GM12875 (cell line): Measurements from ENCODE around the gene SEMA4D.

Source experiments
- H3K4me3 ChIP-seq: one replicate; pipeline ENCODE4 v1.5.1; 2011; ENCODE audit warnings: low read depth, low read length, control low read depth
- TF ChIP-seq, protein P1 (sequence below): IDR thresholded peaks from 2 replicates; pipeline ENCODE4 v1.5.1; 2011; ENCODE audit warnings: low read depth, mild to moderate bottlenecking, control low read depth, inconsistent platforms, low read length, moderate library complexity, borderline replicate concordance; ENCODE audit not compliant: insufficient read depth

The SEMA4D gene

GRCh38 chr9:89395931-89396710 lies 101.8 kb downstream of the SEMA4D start:
- TF ChIP-seq, protein P1, sequence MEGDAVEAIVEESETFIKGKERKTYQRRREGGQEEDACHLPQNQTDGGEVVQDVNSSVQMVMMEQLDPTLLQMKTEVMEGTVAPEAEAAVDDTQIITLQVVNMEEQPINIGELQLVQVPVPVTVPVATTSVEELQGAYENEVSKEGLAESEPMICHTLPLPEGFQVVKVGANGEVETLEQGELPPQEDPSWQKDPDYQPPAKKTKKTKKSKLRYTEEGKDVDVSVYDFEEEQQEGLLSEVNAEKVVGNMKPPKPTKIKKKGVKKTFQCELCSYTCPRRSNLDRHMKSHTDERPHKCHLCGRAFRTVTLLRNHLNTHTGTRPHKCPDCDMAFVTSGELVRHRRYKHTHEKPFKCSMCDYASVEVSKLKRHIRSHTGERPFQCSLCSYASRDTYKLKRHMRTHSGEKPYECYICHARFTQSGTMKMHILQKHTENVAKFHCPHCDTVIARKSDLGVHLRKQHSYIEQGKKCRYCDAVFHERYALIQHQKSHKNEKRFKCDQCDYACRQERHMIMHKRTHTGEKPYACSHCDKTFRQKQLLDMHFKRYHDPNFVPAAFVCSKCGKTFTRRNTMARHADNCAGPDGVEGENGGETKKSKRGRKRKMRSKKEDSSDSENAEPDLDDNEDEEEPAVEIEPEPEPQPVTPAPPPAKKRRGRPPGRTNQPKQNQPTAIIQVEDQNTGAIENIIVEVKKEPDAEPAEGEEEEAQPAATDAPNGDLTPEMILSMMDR, result no peak
- no peak overlapping the region for H3K4me3 ChIP-seq

- TF ChIP-seq, protein P1, result no peak
- no peak overlapping the region for H3K4me3 ChIP-seq
Measured at GRCh38 chr9:89394412-89394811, 103.5 kb downstream of the SEMA4D start.

GRCh38 chr9:89391585-89391984 lies 106.3 kb downstream of the SEMA4D start:
- TF ChIP-seq, protein P1, result no peak
- no peak overlapping the region for H3K4me3 ChIP-seq

GRCh38 chr9:89390578-89391116 lies 107.3 kb downstream of the SEMA4D start:
- no peak overlapping the region for H3K4me3 ChIP-seq
- TF ChIP-seq, protein P1, result no peak

- TF ChIP-seq, protein P1, result no peak
- H3K4me3 ChIP-seq, result no peak overlapping the region
Measured at GRCh38 chr9:89390068-89390555, 107.8 kb downstream of the SEMA4D start.

DNA sequence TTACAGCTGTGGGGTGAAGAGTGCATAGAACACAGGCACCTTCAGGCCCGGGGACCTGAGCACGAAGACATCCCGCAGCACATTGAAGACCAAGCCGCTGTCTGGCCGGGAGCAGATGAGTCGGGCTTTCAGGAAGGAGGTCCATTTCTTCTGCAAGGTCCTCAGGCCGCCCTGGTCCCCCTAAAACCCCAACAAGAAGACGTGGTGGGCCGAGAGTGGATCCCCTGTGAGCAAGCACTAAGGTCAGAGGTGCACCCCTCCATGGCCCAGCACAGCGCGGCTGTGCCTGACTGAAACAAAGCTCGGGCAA lies 109.1 kb downstream of the SEMA4D start:
- TF ChIP-seq, protein P1, result no peak
- no peak overlapping the region for H3K4me3 ChIP-seq
